HL-60 (cell line): ENCODE data around the gene NT5C2.

ENCODE experiments used
- DNase-seq, 2 experiments: peaks; one replicate each; pipeline ENCODE4 v3.0.0-alpha.2; 2010 to 2020; ENCODE audit warnings: low read depth in 1 of 2, low spot score in 1 of 2
- H3K27ac ChIP-seq: fragments of 250-450 bp; sonication (Bioruptor Pico); replicated peaks from 2 replicates; pipeline ENCODE4 v1.5.1; 2020; ENCODE audit warnings: mild to moderate bottlenecking, moderate library complexity
- H3K27me3 ChIP-seq: fragments of 250-450 bp; sonication (Bioruptor Pico); 2 replicates; pipeline ENCODE4 v1.5.1; 2021; ENCODE audit warnings: mild to moderate bottlenecking, moderate library complexity; ENCODE audit not compliant: insufficient read depth, poor library complexity, severe bottlenecking
- H3K4me3 ChIP-seq: replicated peaks from 2 replicates; pipeline ENCODE4 v1.5.1; 2011; ENCODE audit warnings: mild to moderate bottlenecking, control low read depth, low read length; ENCODE audit not compliant: insufficient read depth
- GABPA ChIP-seq: IDR thresholded peaks from 2 replicates; pipeline ENCODE4 v1.6.1; 2012; ENCODE audit warnings: low read depth
- POLR2AphosphoS5 ChIP-seq: IDR thresholded peaks from 2 replicates; pipeline ENCODE4 v1.6.1; 2012; ENCODE audit warnings: low read depth
- SPI1 ChIP-seq: IDR thresholded peaks from 2 replicates; pipeline ENCODE4 v1.6.1; 2012; ENCODE audit warnings: low read depth, mild to moderate bottlenecking, borderline replicate concordance
- TF ChIP-seq, protein P1 (sequence below): IDR thresholded peaks from one replicate; pipeline ENCODE4 v1.5.1; 2011; ENCODE audit warnings: low read length, control low read depth, inconsistent platforms; ENCODE audit not compliant: insufficient read depth
- TF ChIP-seq, protein P2 (sequence below): IDR thresholded peaks from 2 replicates; pipeline ENCODE4 v1.6.1; 2012; ENCODE audit warnings: low read depth; ENCODE audit not compliant: insufficient replicate concordance

Gene NT5C2

DNA sequence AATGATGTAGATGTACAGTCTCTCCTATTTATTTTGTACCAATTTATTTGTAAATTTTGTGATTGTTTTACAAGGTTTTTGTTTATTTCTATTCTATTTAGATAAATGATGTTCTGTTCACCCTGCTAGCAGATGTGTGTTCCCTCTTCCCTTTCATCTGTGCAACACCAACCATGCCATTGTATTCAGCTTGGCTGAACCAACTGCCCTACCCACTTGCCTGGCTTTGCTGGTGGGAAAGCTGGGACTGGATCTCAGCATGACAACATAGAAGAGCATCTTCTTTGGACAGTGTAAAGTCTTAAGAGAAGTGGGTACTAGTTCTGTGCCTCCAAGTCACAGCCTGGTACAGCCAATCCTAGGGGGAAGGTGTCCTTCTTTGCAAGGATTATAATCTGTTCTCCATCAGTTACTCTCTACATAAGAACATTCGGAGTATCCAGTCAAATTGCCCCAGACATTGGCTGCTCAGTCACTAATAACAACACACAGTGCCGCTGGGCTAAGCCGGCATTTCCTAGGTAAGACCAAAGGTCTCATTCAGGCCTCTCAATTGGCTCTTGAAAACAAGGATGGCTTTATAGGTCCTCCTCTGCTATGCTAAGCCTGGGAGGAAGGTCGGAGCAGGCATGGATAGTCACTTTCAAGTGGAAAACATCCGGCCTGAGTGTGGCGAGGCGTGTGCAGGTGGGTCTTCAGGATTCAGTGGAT lies 109.7 kb downstream of the NT5C2 start:
- Histone ChIP-seq H3K27me3 (no peaks in the 10 kb centered on the region), H3K4me3 (no peak overlapping the region), H3K27ac (no peak overlapping the region)
- DNase-seq: no peak
- TF ChIP-seq, protein P1, sequence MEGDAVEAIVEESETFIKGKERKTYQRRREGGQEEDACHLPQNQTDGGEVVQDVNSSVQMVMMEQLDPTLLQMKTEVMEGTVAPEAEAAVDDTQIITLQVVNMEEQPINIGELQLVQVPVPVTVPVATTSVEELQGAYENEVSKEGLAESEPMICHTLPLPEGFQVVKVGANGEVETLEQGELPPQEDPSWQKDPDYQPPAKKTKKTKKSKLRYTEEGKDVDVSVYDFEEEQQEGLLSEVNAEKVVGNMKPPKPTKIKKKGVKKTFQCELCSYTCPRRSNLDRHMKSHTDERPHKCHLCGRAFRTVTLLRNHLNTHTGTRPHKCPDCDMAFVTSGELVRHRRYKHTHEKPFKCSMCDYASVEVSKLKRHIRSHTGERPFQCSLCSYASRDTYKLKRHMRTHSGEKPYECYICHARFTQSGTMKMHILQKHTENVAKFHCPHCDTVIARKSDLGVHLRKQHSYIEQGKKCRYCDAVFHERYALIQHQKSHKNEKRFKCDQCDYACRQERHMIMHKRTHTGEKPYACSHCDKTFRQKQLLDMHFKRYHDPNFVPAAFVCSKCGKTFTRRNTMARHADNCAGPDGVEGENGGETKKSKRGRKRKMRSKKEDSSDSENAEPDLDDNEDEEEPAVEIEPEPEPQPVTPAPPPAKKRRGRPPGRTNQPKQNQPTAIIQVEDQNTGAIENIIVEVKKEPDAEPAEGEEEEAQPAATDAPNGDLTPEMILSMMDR: no peak
- no peak; the same call in 1 of the 2 replicates for TF ChIP-seq POLR2AphosphoS5
- TF ChIP-seq, protein P2, sequence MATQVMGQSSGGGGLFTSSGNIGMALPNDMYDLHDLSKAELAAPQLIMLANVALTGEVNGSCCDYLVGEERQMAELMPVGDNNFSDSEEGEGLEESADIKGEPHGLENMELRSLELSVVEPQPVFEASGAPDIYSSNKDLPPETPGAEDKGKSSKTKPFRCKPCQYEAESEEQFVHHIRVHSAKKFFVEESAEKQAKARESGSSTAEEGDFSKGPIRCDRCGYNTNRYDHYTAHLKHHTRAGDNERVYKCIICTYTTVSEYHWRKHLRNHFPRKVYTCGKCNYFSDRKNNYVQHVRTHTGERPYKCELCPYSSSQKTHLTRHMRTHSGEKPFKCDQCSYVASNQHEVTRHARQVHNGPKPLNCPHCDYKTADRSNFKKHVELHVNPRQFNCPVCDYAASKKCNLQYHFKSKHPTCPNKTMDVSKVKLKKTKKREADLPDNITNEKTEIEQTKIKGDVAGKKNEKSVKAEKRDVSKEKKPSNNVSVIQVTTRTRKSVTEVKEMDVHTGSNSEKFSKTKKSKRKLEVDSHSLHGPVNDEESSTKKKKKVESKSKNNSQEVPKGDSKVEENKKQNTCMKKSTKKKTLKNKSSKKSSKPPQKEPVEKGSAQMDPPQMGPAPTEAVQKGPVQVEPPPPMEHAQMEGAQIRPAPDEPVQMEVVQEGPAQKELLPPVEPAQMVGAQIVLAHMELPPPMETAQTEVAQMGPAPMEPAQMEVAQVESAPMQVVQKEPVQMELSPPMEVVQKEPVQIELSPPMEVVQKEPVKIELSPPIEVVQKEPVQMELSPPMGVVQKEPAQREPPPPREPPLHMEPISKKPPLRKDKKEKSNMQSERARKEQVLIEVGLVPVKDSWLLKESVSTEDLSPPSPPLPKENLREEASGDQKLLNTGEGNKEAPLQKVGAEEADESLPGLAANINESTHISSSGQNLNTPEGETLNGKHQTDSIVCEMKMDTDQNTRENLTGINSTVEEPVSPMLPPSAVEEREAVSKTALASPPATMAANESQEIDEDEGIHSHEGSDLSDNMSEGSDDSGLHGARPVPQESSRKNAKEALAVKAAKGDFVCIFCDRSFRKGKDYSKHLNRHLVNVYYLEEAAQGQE: no peak
- no peak for TF ChIP-seq GABPA
- TF ChIP-seq SPI1: no peak

DNA sequence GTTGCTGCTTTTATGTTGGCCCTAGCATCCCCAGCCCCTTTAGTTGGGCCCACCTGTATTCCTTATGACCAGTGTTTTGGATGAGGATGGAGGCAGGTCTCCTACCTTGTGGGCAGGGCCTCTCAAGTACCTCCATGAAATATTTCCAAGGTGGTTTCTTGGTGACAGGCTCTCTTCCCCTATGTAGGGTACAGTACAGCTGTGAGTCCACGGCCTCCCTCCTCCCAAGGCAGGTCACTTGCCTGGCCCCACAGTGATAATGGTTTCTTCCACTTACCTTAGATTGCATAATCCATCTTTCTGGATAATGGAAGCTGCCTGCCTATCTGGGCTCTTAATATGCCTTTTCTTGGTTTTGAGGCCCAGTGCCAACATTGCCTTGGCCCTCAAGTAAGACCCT lies 110.4 kb downstream of the NT5C2 start:
- Histone ChIP-seq H3K27ac (no peak overlapping the region), H3K27me3 (no peaks in the 10 kb centered on the region), H3K4me3 (no peak overlapping the region)
- no peak for DNase-seq
- TF ChIP-seq POLR2AphosphoS5 (no peak; the same call in none of the 2 replicates), SPI1 (no peak), GABPA (no peak)
- TF ChIP-seq, protein P1: no peak
- TF ChIP-seq, protein P2: no peak

DNA sequence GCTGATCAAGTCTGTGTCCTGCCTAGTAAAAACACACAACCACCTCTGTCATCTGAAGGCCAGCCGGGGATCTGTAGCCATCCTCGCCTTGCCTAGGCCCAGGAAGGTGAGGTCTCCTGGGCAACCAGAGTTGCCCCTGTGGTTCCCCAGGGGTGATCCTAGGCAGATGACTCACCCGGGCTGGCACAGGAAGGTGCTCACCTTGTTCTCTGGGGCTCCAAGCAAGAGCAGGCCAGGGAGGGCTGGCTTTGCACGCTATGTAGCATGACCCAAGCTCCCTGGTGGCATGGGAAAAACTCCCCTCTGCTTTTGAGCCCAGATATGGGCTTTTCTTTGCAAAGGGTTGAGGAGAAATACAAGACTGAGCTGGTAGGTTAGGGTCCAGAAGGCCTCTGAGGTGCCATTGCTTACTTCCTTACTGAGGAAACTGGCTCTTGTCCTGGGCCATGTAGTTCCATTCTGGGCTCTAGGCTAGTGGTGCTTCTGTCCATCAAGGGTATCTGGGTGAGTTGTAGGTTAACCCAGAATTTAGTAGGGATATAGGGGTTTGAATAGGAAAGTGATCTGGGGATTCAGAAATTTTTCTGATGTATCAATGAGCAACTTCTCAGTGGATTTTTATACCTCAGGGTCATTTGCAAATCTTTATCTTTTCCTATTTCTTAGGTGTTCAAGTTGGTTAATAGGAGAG lies 112.0 kb downstream of the NT5C2 start:
- no peak for DNase-seq
- no peaks in the 10 kb centered on the region for H3K27me3 ChIP-seq
- TF ChIP-seq, protein P2: no peak
- no peak for TF ChIP-seq GABPA
- TF ChIP-seq, protein P1: no peak
- TF ChIP-seq POLR2AphosphoS5: no peak
- no peak for TF ChIP-seq SPI1
- H3K4me3 ChIP-seq: no peak overlapping the region
- no peak overlapping the region for H3K27ac ChIP-seq
